Measurements from ENCODE around the gene ATRAID.

Gene ATRAID

DNA sequence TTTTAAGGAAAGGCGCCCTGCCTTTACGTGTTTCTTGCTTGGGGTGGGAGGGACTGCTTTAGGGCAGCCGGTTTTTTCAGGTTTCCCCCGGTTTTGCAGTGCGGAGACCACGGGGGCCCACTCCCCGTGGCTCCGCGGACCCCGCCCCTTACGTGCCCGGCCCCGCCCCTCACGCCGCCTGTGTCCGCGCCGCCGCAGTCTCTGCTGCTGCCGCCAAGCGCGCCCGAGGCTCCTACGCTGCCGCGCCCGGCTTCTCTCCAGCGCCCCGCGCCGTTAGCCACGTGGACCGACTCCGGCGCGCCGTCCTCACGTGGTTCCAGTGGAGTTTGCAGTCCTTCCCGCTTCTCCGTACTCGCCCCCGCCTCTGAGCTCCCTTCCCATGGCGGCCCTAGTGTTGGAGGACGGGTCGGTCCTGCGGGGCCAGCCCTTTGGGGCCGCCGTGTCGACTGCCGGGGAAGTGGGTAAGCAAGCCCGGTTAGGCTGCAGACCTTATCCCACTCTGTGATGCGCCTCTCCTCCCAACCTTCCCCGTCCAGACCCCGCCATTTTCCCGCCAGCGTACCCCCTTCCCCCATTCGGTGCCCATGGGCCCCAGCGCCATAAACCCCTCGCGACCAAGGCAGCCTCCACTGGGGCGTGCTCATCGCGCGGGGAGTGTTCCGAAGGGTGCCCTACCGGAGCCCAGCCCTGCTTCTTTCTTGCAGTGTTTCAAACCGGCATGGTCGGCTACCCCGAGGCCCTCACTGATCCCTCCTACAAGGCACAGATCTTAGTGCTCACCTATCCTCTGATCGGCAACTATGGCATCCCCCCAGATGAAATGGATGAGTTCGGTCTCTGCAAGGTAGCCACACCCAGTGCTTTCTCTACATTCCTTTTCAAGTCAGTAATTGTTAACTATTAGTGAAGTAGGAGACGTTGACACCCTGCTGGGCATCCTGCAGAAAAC is 5.6 kb downstream of the ATRAID start, which contains the start of gene CAD:
TSS of gene CAD (plus strand) at position 197 of the 949 bp plus-strand sequence. CDS start at position 380, 183 bp downstream.
- DNase-seq (ENCODE audit: low spot score) = peak; percentile 83
- no CpG with 5 or more reads among the region's 72 CpGs for WGBS, 2 donors (ENCODE audit: extremely low coverage in 2 of 2, insufficient read length in 2 of 2, insufficient replicate concordance in 1 of 2)
- peaks cover 24 to 83% of the 10 kb centered on the region in 2 donors for H3K36me3 ChIP-seq (replicated peaks in 1 of 2; ENCODE audit: control insufficient read depth in 2 of 2, insufficient read depth in 2 of 2, low read length in 2 of 2)

DNA sequence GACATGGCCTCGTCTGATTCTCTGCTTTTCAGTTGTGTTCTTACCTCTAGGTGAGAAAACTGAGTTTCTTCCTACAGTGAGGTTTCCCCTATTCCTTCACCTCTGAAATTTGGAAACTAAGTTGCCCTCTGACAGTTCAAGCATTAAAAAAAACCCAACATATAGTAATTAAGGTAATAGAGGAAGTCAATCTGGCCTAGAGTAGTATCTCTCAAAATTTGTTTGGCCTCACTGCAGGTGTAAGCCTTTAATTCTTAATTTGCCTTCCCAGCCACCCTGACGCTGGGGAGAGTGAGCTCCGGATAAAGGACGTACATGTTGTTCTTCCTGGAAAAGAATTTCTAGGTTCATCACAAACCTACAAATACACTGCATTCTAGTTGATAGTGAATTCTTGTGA is 6.8 kb downstream of the ATRAID start:
- DNase-seq (ENCODE audit: low spot score) = no peak
- no peak overlapping the region for H2BK120ac ChIP-seq (ENCODE audit: low read depth, low read length)
- no peak overlapping the region for H3K23ac ChIP-seq (ENCODE audit: low read depth, low read length, poor library complexity)
- no peak overlapping the region for H3K18ac ChIP-seq (ENCODE audit: low read length)
- no peak overlapping the region for H3K9ac ChIP-seq (ENCODE audit: low read depth, low read length, poor library complexity)
- no peaks in the 10 kb centered on the region for H3K79me1 ChIP-seq (ENCODE audit: low read depth, low read length)
- no peak overlapping the region for H3K4me2 ChIP-seq (ENCODE audit: insufficient read depth, low read length, poor library complexity, severe bottlenecking)
- peaks cover 32 to 91% of the 10 kb centered on the region in 2 donors for H3K36me3 ChIP-seq (replicated peaks in 1 of 2; ENCODE audit: control insufficient read depth in 2 of 2, insufficient read depth in 2 of 2, low read length in 2 of 2)
- no CpG with 5 or more reads among the region's 4 CpGs for WGBS, 2 donors (ENCODE audit: extremely low coverage in 2 of 2, insufficient read length in 2 of 2, insufficient replicate concordance in 1 of 2)
- H3K4me3 ChIP-seq (ENCODE audit: low read length in 2 of 2) = no peak overlapping the region
- no peak overlapping the region for H2BK5ac ChIP-seq (ENCODE audit: low read length)
- no peak overlapping the region for H4K8ac ChIP-seq (ENCODE audit: low read depth, low read length)
- H3K27ac ChIP-seq (replicated peaks; ENCODE audit: low read length) = no peak overlapping the region
- no peak overlapping the region for H2BK12ac ChIP-seq (ENCODE audit: low read length)
- H2AFZ ChIP-seq (ENCODE audit: low read length) = no peak overlapping the region
- H4K91ac ChIP-seq (ENCODE audit: low read depth, low read length, poor library complexity) = no peak overlapping the region
- H3K27me3 ChIP-seq (ENCODE audit: control insufficient read depth in 3 of 3, insufficient read depth in 3 of 3, low read depth in 1 of 3, low read length in 3 of 3) = no peaks in the 10 kb centered on the region
- no peaks in the 10 kb centered on the region for H3K9me3 ChIP-seq (replicated peaks in 1 of 2; ENCODE audit: control insufficient read depth in 2 of 2, insufficient read depth in 1 of 2, low read depth in 1 of 2, low read length in 2 of 2)
- peaks cover 3 to 6% of the 10 kb centered on the region in 2 donors for H3K4me1 ChIP-seq (ENCODE audit: control insufficient read depth in 2 of 2, insufficient read depth in 1 of 2, low read depth in 1 of 2, low read length in 2 of 2)
- no peak overlapping the region for H3K4ac ChIP-seq (ENCODE audit: low read length)
- H2BK15ac ChIP-seq (ENCODE audit: low read length) = no peak overlapping the region
- H2AK5ac ChIP-seq (ENCODE audit: low read depth, low read length) = no peak overlapping the region
- H3K14ac ChIP-seq (ENCODE audit: low read length) = no peak overlapping the region

More for the DNA sequence above, 5.6 kb downstream of the ATRAID start, which contains the start of gene CAD:
- Histone ChIP-seq H3K4me1 (ENCODE audit: control insufficient read depth in 2 of 2, insufficient read depth in 1 of 2, low read depth in 1 of 2, low read length in 2 of 2) (peaks cover 8 to 10% of the 10 kb centered on the region in 2 donors), H2BK12ac (ENCODE audit: low read length) (no peak within 1 kb of the TSS), H3K4me2 (ENCODE audit: insufficient read depth, low read length, poor library complexity, severe bottlenecking) (peak within 1 kb of the TSS; percentile 90), H2AK5ac (ENCODE audit: low read depth, low read length) (peak within 1 kb of the TSS; percentile 13), H4K91ac (ENCODE audit: low read depth, low read length, poor library complexity) (peak within 1 kb of the TSS; percentile 46), H2AFZ (ENCODE audit: low read length) (peak within 1 kb of the TSS; percentile 85), H2BK120ac (ENCODE audit: low read depth, low read length) (no peak within 1 kb of the TSS), H3K4ac (ENCODE audit: low read length) (peak within 1 kb of the TSS; percentile 71), H3K27ac (replicated peaks; ENCODE audit: low read length) (peak within 1 kb of the TSS; percentile 45), H3K27me3 (ENCODE audit: control insufficient read depth in 3 of 3, insufficient read depth in 3 of 3, low read depth in 1 of 3, low read length in 3 of 3) (no peaks in the 10 kb centered on the region), H2BK5ac (ENCODE audit: low read length) (peak within 1 kb of the TSS; percentile 49), H3K4me3 (ENCODE audit: low read length in 2 of 2) (peak within 1 kb of the TSS; percentile 50 to 90), H4K8ac (ENCODE audit: low read depth, low read length) (no peak within 1 kb of the TSS), H3K79me1 (ENCODE audit: low read depth, low read length) (no peaks in the 10 kb centered on the region), H3K9ac (ENCODE audit: low read depth, low read length, poor library complexity) (peak within 1 kb of the TSS; percentile 97), H3K14ac (ENCODE audit: low read length) (peak within 1 kb of the TSS; percentile 61), H3K18ac (ENCODE audit: low read length) (peak within 1 kb of the TSS; percentile 95), H3K9me3 (replicated peaks in 1 of 2; ENCODE audit: control insufficient read depth in 2 of 2, insufficient read depth in 1 of 2, low read depth in 1 of 2, low read length in 2 of 2) (no peaks in the 10 kb centered on the region), H2BK15ac (ENCODE audit: low read length) (no peak within 1 kb of the TSS), H3K23ac (ENCODE audit: low read depth, low read length, poor library complexity) (peak within 1 kb of the TSS; percentile 90)

GRCh38 chr2:27219091-27219490 is 7.2 kb downstream of the ATRAID start:
- H4K8ac ChIP-seq (ENCODE audit: low read depth, low read length) = no peak overlapping the region
- peaks cover 37 to 91% of the 10 kb centered on the region in 2 donors for H3K36me3 ChIP-seq (replicated peaks in 1 of 2; ENCODE audit: control insufficient read depth in 2 of 2, insufficient read depth in 2 of 2, low read length in 2 of 2)
- no peak overlapping the region for H2AFZ ChIP-seq (ENCODE audit: low read length)
- H2BK120ac ChIP-seq (ENCODE audit: low read depth, low read length) = no peak overlapping the region
- no peak overlapping the region for H2BK12ac ChIP-seq (ENCODE audit: low read length)
- H3K4me1 ChIP-seq (ENCODE audit: control insufficient read depth in 2 of 2, insufficient read depth in 1 of 2, low read depth in 1 of 2, low read length in 2 of 2) = peaks cover 3 to 6% of the 10 kb centered on the region in 2 donors
- H3K4me2 ChIP-seq (ENCODE audit: insufficient read depth, low read length, poor library complexity, severe bottlenecking) = no peak overlapping the region
- DNase-seq (ENCODE audit: low spot score) = no peak
- no peak overlapping the region for H3K18ac ChIP-seq (ENCODE audit: low read length)
- no peak overlapping the region for H2BK15ac ChIP-seq (ENCODE audit: low read length)
- H4K91ac ChIP-seq (ENCODE audit: low read depth, low read length, poor library complexity) = no peak overlapping the region
- H2BK5ac ChIP-seq (ENCODE audit: low read length) = no peak overlapping the region
- H3K4me3 ChIP-seq (ENCODE audit: low read length in 2 of 2) = no peak overlapping the region
- H3K79me1 ChIP-seq (ENCODE audit: low read depth, low read length) = no peaks in the 10 kb centered on the region
- no peak overlapping the region for H2AK5ac ChIP-seq (ENCODE audit: low read depth, low read length)
- no CpG with 5 or more reads among the region's 2 CpGs for whole genome bisulfite sequencing, 2 donors (ENCODE audit: extremely low coverage in 2 of 2, insufficient read length in 2 of 2, insufficient replicate concordance in 1 of 2)
- no peak overlapping the region for H3K4ac ChIP-seq (ENCODE audit: low read length)
- no peak overlapping the region for H3K9ac ChIP-seq (ENCODE audit: low read depth, low read length, poor library complexity)
- no peaks in the 10 kb centered on the region for H3K27me3 ChIP-seq (ENCODE audit: control insufficient read depth in 3 of 3, insufficient read depth in 3 of 3, low read depth in 1 of 3, low read length in 3 of 3)
- H3K23ac ChIP-seq (ENCODE audit: low read depth, low read length, poor library complexity) = no peak overlapping the region
- H3K14ac ChIP-seq (ENCODE audit: low read length) = no peak overlapping the region
- no peak overlapping the region for H3K27ac ChIP-seq (replicated peaks; ENCODE audit: low read length)
- no peaks in the 10 kb centered on the region for H3K9me3 ChIP-seq (replicated peaks in 1 of 2; ENCODE audit: control insufficient read depth in 2 of 2, insufficient read depth in 1 of 2, low read depth in 1 of 2, low read length in 2 of 2)

DNA sequence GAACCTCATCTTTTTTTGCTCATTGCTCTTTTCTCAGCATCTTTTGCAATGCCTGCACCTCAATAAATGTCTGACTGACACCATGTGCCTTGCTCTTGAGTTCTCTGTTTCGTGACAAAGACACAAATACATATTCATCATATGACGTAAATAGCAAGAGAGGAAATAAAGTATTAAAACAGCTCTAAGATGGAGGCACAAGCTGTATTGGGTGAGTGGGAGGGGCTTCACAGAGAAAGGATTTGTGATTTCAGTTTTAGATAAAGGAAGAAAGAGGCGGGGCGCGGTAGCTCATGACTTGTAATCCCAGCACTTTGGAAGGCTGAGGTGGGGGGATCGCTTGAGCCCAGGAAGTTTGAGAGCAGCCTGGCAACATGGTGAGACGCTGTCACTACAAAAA is 8.2 kb downstream of the ATRAID start:
- Histone ChIP-seq H4K91ac (ENCODE audit: low read depth, low read length, poor library complexity) (no peak overlapping the region), H2BK5ac (ENCODE audit: low read length) (no peak overlapping the region), H3K4me3 (ENCODE audit: low read length in 2 of 2) (no peak overlapping the region), H2AFZ (ENCODE audit: low read length) (no peak overlapping the region), H3K36me3 (replicated peaks in 1 of 2; ENCODE audit: control insufficient read depth in 2 of 2, insufficient read depth in 2 of 2, low read length in 2 of 2) (peaks cover 47 to 92% of the 10 kb centered on the region in 2 donors), H3K18ac (ENCODE audit: low read length) (no peak overlapping the region), H3K4me1 (ENCODE audit: control insufficient read depth in 2 of 2, insufficient read depth in 1 of 2, low read depth in 1 of 2, low read length in 2 of 2) (peaks cover 3 to 6% of the 10 kb centered on the region in 2 donors), H3K4me2 (ENCODE audit: insufficient read depth, low read length, poor library complexity, severe bottlenecking) (no peak overlapping the region), H4K8ac (ENCODE audit: low read depth, low read length) (no peak overlapping the region), H3K9ac (ENCODE audit: low read depth, low read length, poor library complexity) (no peak overlapping the region), H3K4ac (ENCODE audit: low read length) (no peak overlapping the region), H2BK15ac (ENCODE audit: low read length) (no peak overlapping the region), H2AK5ac (ENCODE audit: low read depth, low read length) (no peak overlapping the region), H2BK120ac (ENCODE audit: low read depth, low read length) (no peak overlapping the region), H3K27ac (replicated peaks; ENCODE audit: low read length) (no peak overlapping the region), H2BK12ac (ENCODE audit: low read length) (no peak overlapping the region), H3K27me3 (ENCODE audit: control insufficient read depth in 3 of 3, insufficient read depth in 3 of 3, low read depth in 1 of 3, low read length in 3 of 3) (no peaks in the 10 kb centered on the region), H3K23ac (ENCODE audit: low read depth, low read length, poor library complexity) (no peak overlapping the region), H3K79me1 (ENCODE audit: low read depth, low read length) (peaks cover 3% of the 10 kb centered on the region), H3K9me3 (replicated peaks in 1 of 2; ENCODE audit: control insufficient read depth in 2 of 2, insufficient read depth in 1 of 2, low read depth in 1 of 2, low read length in 2 of 2) (peaks cover 0 to 2% of the 10 kb centered on the region in 2 donors), H3K14ac (ENCODE audit: low read length) (no peak overlapping the region)
- DNase-seq (ENCODE audit: low spot score) = no peak
- no CpG with 5 or more reads among the region's 7 CpGs for WGBS, 2 donors (ENCODE audit: extremely low coverage in 2 of 2, insufficient read length in 2 of 2, insufficient replicate concordance in 1 of 2)

All from neuronal stem cell (in vitro differentiated cells).